ENCODE measurements around the gene YWHAG.
"Not testable (repeated sequence)": the region's sequence is repeated elsewhere in the genome, so short reads cannot be mapped to it uniquely, and the experiment has no call there.

The YWHAG gene

DNA sequence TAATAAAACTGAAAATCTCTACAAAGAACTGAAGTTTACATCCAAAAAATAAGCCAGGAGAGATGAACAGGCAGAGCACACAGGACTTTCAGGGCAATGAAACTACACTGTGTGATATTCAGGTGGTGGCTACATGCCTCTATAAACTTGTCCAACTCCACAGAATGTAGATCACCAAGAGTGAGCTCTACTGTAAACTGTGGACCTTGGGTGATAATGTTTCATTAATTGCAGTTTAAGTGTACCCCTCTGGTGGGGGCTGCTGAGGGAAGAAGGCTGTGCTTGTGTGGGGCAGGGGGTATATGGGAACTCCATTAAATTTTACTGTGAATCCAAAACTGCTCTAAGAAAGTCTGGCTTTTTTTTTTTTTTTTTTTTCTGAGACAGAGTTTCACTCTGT, 22.7 kb downstream of the YWHAG start:
- Histone ChIP-seq H3K4me1 (ENCODE audit: low read depth, poor library complexity, severe bottlenecking) (peaks cover 42% of the 10 kb centered on the region), H4K20me1 (ENCODE audit: insufficient read depth) (peaks cover 84% of the 10 kb centered on the region), H3K79me2 (ENCODE audit: insufficient read depth, low read depth) (peaks cover 100% of the 10 kb centered on the region), H3K27me3 (ENCODE audit: insufficient read depth, low read depth) (no peaks in the 10 kb centered on the region), H3K4me2 (no peak overlapping the region), H3K4me3 (IDR thresholded peaks at IDR 0.05; ENCODE audit: insufficient read depth, low read depth, low read length) (no peak overlapping the region), H2AFZ (ENCODE audit: low read depth) (no peak overlapping the region), H3K9ac (no peak overlapping the region), H3K36me3 (ENCODE audit: insufficient read depth) (peaks cover 11% of the 10 kb centered on the region; the same call in 1 of the 2 replicates), H3K27ac (no peak overlapping the region)
- TF ChIP-seq, protein P1, sequence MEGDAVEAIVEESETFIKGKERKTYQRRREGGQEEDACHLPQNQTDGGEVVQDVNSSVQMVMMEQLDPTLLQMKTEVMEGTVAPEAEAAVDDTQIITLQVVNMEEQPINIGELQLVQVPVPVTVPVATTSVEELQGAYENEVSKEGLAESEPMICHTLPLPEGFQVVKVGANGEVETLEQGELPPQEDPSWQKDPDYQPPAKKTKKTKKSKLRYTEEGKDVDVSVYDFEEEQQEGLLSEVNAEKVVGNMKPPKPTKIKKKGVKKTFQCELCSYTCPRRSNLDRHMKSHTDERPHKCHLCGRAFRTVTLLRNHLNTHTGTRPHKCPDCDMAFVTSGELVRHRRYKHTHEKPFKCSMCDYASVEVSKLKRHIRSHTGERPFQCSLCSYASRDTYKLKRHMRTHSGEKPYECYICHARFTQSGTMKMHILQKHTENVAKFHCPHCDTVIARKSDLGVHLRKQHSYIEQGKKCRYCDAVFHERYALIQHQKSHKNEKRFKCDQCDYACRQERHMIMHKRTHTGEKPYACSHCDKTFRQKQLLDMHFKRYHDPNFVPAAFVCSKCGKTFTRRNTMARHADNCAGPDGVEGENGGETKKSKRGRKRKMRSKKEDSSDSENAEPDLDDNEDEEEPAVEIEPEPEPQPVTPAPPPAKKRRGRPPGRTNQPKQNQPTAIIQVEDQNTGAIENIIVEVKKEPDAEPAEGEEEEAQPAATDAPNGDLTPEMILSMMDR (conservative IDR thresholded peaks at IDR 0.05; ENCODE audit: low read depth, low read length) = no peak

DNA sequence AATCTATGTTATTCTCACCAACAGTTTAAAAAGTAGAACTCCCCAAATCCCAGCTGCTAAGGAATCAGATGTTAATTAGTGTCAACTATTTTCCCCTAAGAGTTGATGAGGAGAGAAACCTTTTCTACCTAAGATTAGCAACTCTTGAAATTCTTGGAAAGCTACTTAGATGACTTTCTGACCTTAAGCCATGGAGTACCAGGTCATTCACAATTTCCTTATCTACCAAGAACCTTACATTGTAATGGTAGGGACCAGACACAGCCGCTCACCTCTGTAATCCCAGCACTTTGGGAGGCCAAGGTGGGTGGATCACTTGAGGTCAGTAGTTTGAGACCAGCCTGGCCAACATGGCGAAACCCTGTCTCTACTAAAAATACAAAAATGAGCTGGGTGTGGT, 23.4 kb downstream of the YWHAG start:
- H3K27me3 ChIP-seq (ENCODE audit: insufficient read depth, low read depth); H2AFZ ChIP-seq (ENCODE audit: low read depth); H3K4me3 ChIP-seq (IDR thresholded peaks at IDR 0.05; ENCODE audit: insufficient read depth, low read depth, low read length); H3K9ac ChIP-seq; H3K27ac ChIP-seq; H3K4me2 ChIP-seq: not testable (repeated sequence)
- Histone ChIP-seq H4K20me1 (ENCODE audit: insufficient read depth) (peaks cover 89% of the 10 kb centered on the region), H3K4me1 (ENCODE audit: low read depth, poor library complexity, severe bottlenecking) (peaks cover 40% of the 10 kb centered on the region), H3K36me3 (ENCODE audit: insufficient read depth) (peaks cover 13% of the 10 kb centered on the region; the same call in 1 of the 2 replicates), H3K79me2 (ENCODE audit: insufficient read depth, low read depth) (peaks cover 100% of the 10 kb centered on the region)

DNA sequence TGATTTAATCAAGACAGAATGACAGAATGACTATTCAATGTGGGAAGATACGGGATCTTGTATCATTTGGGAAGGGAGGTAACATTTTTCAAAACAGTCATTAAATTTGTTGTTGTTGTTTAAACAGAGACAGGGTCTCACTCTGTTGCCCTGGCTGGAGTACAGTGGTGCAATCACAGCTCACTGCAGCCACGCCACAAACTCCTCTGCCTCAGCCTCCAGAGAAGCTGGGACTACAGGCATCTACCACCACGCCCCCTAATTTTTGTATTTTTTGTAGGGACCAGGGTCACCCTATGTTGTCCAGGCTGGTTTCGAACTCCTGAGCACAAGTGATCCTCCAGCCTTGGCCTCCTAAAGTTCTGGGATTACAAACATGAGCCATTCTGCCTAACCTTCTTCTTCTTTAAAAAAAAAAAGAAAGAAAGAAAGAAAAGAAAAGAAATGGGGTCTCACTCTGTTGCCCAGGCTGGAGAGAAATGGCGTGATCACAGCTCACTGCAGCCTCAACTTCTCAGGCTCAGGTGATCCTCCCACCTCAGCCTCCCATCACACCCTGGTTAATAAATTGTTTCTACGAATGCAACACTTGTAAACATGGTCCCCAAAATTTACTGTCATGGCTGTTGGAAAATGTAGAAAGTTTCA, 24.3 kb downstream of the YWHAG start:
- peaks cover 100% of the 10 kb centered on the region for H3K79me2 ChIP-seq (ENCODE audit: insufficient read depth, low read depth)
- H3K9ac ChIP-seq = no peak overlapping the region

DNA sequence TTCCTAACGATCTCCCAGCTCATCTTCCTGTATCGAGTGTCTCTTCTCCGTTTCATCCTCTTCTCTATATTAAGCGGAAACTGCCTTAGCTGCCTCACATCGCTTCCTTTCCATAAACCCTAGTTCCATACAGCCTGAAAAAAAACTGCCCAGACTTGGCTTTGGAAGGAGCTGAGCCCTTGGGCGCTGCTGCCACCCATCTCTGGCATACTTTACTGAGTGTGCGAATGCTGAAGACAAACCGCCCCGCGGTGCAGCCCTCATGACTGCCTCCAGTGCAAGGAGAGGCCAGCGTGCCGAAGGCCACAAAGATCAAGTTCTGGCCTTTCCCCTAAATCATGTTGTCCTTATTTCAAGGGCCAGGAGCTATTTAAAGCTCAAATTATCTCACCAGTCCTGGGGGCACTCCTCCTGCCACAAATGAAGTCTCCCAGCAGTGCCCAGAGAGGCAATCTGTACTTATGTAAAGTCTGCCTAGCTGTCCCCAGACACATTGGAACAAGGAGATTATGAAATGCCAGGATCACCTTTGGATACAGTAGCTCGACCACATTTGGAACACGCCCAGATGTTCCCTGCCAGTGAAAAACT, 25.2 kb downstream of the YWHAG start:
- no peak overlapping the region for H3K9ac ChIP-seq
- peaks cover 83% of the 10 kb centered on the region for H4K20me1 ChIP-seq (ENCODE audit: insufficient read depth)
- TF ChIP-seq, protein P1 (conservative IDR thresholded peaks at IDR 0.05; ENCODE audit: low read depth, low read length) = no peak
- no peak overlapping the region for H3K27ac ChIP-seq
- H3K36me3 ChIP-seq (ENCODE audit: insufficient read depth) = peaks cover 25% of the 10 kb centered on the region
- H3K4me3 ChIP-seq (IDR thresholded peaks at IDR 0.05; ENCODE audit: insufficient read depth, low read depth, low read length) = no peak overlapping the region
- H3K79me2 ChIP-seq (ENCODE audit: insufficient read depth, low read depth) = peaks cover 100% of the 10 kb centered on the region
- no peak overlapping the region for H3K4me2 ChIP-seq
- peaks cover 39% of the 10 kb centered on the region for H3K4me1 ChIP-seq (ENCODE audit: low read depth, poor library complexity, severe bottlenecking)
- H2AFZ ChIP-seq (ENCODE audit: low read depth) = no peak overlapping the region
- H3K27me3 ChIP-seq (ENCODE audit: insufficient read depth, low read depth) = no peaks in the 10 kb centered on the region

More for the DNA sequence above, 24.3 kb downstream of the YWHAG start:
- H3K27ac ChIP-seq = no peak overlapping the region
- H3K4me2 ChIP-seq = no peak overlapping the region
- H3K36me3 ChIP-seq (ENCODE audit: insufficient read depth) = peaks cover 22% of the 10 kb centered on the region; the same call in 1 of the 2 replicates
- H2AFZ ChIP-seq (ENCODE audit: low read depth) = no peak overlapping the region
- peaks cover 39% of the 10 kb centered on the region for H3K4me1 ChIP-seq (ENCODE audit: low read depth, poor library complexity, severe bottlenecking)
- H3K4me3 ChIP-seq (IDR thresholded peaks at IDR 0.05; ENCODE audit: insufficient read depth, low read depth, low read length) = no peak overlapping the region
- H4K20me1 ChIP-seq (ENCODE audit: insufficient read depth) = peaks cover 86% of the 10 kb centered on the region
- no peaks in the 10 kb centered on the region for H3K27me3 ChIP-seq (ENCODE audit: insufficient read depth, low read depth)
- TF ChIP-seq, protein P1 (conservative IDR thresholded peaks at IDR 0.05; ENCODE audit: low read depth, low read length) = no peak

DNA sequence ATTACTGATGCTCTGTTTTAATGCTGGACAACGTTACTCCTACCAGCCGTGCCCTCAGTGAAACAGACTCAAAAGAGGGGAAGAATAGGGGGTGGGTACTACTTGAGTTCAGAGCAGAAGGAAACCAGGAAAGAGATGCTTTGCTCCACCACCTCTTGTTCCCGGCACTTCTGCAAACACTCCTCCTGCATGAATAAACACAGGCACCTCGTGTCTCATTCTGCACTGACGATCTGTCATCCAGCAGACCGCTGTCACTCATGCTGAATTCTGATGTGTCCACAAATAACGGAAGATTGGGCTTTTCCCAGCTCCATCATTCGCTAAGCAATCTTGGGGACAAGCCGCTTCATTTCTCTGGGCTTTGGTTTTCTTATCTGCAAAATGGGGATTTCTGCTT, 26.7 kb downstream of the YWHAG start:
- Histone ChIP-seq H3K36me3 (ENCODE audit: insufficient read depth) (peaks cover 24% of the 10 kb centered on the region), H4K20me1 (ENCODE audit: insufficient read depth) (peaks cover 78% of the 10 kb centered on the region)
- TF ChIP-seq, protein P1 (conservative IDR thresholded peaks at IDR 0.05; ENCODE audit: low read depth, low read length) = no peak

More for the DNA sequence above, 26.7 kb downstream of the YWHAG start:
- peaks cover 44% of the 10 kb centered on the region for H3K4me1 ChIP-seq (ENCODE audit: low read depth, poor library complexity, severe bottlenecking)
- H3K27me3 ChIP-seq (ENCODE audit: insufficient read depth, low read depth) = no peaks in the 10 kb centered on the region
- H3K4me3 ChIP-seq (IDR thresholded peaks at IDR 0.05; ENCODE audit: insufficient read depth, low read depth, low read length) = no peak overlapping the region
- peaks cover 91% of the 10 kb centered on the region for H3K79me2 ChIP-seq (ENCODE audit: insufficient read depth, low read depth)
- H2AFZ ChIP-seq (ENCODE audit: low read depth) = no peak overlapping the region
- H3K27ac ChIP-seq = no peak overlapping the region
- no peak overlapping the region for H3K9ac ChIP-seq
- no peak overlapping the region for H3K4me2 ChIP-seq
